HG03378 (cell line): Measurements from ENCODE around the gene MT4.
"Not testable (repeated sequence)": the region's sequence is repeated elsewhere in the genome, so short reads cannot be mapped to it uniquely, and the experiment has no call there.

Source experiments
- ATAC-seq: cut with Tn5 transposase; IDR thresholded peaks from one replicate; pipeline ENCODE4 v1.9.1; 2021; ENCODE audit warnings: mild to moderate bottlenecking, moderate library complexity; ENCODE audit not compliant: unreplicated experiment

MT4 gene

GRCh38 chr16:56558024-56558747, 6.7 kb upstream of the MT4 start:
- ATAC-seq = no peak

- ATAC-seq = no peak
Observed at GRCh38 chr16:56559109-56559508, 5.8 kb upstream of the MT4 start.

GRCh38 chr16:56560447-56560846, 4.4 kb upstream of the MT4 start:
- ATAC-seq = no peak

- no peak for ATAC-seq
Observed at GRCh38 chr16:56561126-56561525, 3.7 kb upstream of the MT4 start.

- no peak for ATAC-seq
Observed at GRCh38 chr16:56569971-56570370, 5.1 kb downstream of the MT4 start.

- ATAC-seq = no peak
Observed at GRCh38 chr16:56571525-56571924, 6.7 kb downstream of the MT4 start.

GRCh38 chr16:56574625-56575024, 9.8 kb downstream of the MT4 start:
- no peak for ATAC-seq

GRCh38 chr16:56576585-56577299, 11.9 kb downstream of the MT4 start:
- ATAC-seq = peak; percentile 77

GRCh38 chr16:56577300-56577625, 12.4 kb downstream of the MT4 start:
- ATAC-seq = no peak

GRCh38 chr16:56580391-56581048, 15.6 kb downstream of the MT4 start:
- no peak for ATAC-seq

- not testable (repeated sequence) for ATAC-seq
Observed at GRCh38 chr16:56582911-56583310, 18.0 kb downstream of the MT4 start.

GRCh38 chr16:56583351-56584168, 18.7 kb downstream of the MT4 start:
- no peak for ATAC-seq

GRCh38 chr16:56584276-56584675, 19.4 kb downstream of the MT4 start:
- no peak for ATAC-seq

GRCh38 chr16:56588781-56589140, 23.9 kb downstream of the MT4 start:
- ATAC-seq = no peak

GRCh38 chr16:56589141-56590039, 24.5 kb downstream of the MT4 start, which contains the start of gene MT3:
Gene MT3 (plus strand): TSS chr16:56589528. CDS start chr16:56589591, 63 bp downstream.
- no peak for ATAC-seq

GRCh38 chr16:56591377-56592060, 26.6 kb downstream of the MT4 start:
- no peak for ATAC-seq

- ATAC-seq = no peak
Observed at GRCh38 chr16:56593573-56594291, 28.9 kb downstream of the MT4 start.

GRCh38 chr16:56594292-56594619, 29.4 kb downstream of the MT4 start:
- no peak for ATAC-seq

GRCh38 chr16:56600398-56600999, 35.6 kb downstream of the MT4 start:
- no peak for ATAC-seq
